ENCODE results near the gene RD3L.
"Not testable (repeated sequence)": the region's sequence is repeated elsewhere in the genome, so short reads cannot be mapped to it uniquely, and the experiment has no call there.

RD3L gene

DNA sequence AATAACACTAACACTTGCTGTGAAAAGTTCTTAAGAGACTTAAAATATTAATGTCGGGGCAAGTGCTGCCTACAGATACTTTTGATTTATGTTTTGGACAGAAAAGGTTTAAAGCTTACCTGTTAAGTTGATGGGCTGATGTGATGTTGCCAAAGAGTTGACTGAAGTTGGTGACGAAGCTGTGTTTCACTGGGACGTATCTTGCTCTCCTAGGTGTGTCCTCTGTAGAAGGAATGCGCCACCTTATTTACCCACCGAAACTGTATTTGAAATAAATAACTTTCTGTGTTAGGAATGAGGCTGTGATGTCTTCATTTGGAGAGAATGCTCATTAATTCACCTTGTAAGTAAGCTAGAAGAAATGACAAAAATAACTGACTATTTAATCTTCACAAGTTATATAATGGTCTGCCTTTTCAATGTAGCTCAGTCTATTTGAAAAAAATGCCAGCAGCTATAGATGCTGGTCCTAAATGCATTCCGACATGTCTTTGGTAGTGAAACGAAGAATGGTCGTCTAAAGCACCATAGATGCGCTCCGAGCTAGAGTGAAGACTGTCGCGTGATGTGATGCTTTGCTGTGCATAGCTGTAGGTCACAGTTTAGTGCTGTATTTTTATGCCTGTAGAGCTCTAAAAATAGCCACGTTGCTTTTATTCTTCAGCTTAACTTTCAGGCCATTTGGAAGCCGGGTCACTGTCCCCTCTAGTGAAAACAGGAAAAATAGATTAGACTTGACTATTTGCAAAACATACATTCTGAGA is at the start of gene RD3L:
Gene RD3L (minus strand): TSS at position 557 of the 764 bp plus-strand sequence. CDS start 834 bp downstream, outside the sequence.
- DNase-seq, result no peak

DNA sequence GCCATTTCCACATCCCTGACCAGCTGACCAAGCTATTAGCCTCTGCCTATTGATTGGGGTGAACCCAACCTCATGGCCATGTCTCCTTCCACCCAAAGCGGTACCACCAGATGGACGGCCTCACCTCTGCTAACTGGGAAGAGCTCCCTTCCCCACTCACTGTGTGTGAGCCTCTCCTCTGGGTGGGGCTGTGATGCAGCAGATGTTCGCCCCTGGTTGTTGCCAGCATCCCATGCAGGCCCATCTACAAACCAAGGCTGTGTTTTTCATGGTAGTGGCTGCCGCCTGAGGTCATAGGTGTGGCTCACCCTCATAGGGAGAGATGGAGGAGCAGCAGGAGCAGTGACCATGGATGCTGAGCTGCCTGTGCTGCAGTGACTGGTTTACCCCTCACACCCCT is 47.6 kb upstream of the RD3L start:
- DNase-seq, result no peak

GRCh38 chr14:103989034-103989433 is 46.7 kb upstream of the RD3L start:
- DNase-seq, result no peak

DNA sequence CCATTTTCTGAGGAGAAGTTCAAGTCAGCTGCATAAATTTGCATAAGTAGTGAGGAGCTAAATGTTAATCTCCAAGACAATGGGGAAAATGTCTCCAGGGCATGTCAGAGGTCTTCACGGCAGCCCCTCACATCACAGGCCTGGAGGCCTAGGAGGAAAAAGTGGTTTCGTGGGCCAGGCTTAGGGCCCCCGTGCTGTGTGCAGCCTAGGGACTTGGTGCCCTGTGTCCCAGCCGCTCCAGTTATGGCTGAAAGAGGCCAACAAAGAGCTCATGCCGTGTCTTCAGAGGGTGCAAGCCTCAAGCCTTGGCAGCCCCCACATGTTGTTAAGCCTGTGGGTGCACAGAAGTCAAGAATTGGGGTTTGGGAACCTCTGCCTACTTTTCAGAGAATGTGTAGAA is 41.9 kb upstream of the RD3L start:
- DNase-seq, result no peak

DNA sequence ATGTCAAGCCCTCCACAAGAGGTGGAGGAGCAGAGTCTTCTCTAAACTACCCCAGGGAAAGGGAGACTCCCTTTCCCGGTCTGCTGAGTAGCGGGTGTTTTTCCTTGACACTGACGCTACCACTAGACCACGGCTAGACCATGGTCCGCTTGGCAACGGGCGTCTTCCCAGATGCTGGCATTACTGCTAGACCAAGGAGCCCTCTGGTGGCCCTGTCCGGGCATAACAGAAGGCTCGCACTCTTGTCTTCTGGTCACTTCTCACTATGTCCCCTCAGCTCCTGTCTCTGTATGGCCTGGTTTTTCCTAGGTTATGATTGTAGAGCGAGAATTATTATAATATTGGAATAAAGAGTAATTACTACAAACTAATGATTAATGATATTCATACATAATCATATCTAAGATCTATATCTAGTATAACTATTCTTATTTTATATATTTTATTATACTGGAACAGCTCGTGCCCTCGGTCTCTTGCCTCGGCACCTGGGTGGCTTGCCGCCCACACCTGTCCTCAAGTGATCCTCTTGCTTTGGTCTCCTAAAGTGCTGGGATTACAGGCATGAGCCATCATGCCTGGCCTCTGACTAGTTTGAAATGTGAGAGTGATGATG is 38.4 kb upstream of the RD3L start:
- DNase-seq, result not testable (repeated sequence)

DNA sequence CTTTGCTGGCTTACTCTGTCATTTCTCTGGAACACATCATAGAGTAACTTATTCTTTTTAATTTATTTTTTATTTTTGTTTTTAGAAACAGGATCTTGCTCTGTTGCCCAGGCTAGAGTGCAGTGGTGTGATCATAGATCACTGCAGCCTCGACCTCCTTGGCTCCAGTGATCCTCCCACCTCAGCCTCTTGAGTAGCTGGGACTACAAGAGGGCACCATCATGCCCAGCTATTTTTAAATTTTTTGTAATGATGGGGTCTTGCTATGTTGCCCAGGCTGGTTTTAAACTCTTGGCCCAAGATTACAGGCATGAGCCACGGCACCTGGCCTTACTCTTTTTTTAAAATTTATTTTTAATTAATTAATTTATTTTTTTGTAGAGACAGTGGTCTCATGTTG is 32.2 kb upstream of the RD3L start:
- DNase-seq, result no peak

- DNase-seq, result no peak
These were observed 31.0 kb upstream of the RD3L start for GRCh38 chr14:103973354-103973753.

- DNase-seq, result no peak
These were observed 27.6 kb upstream of the RD3L start for GRCh38 chr14:103969961-103970360.

GRCh38 chr14:103966631-103967030 is 24.3 kb upstream of the RD3L start:
- DNase-seq, result no peak

DNA sequence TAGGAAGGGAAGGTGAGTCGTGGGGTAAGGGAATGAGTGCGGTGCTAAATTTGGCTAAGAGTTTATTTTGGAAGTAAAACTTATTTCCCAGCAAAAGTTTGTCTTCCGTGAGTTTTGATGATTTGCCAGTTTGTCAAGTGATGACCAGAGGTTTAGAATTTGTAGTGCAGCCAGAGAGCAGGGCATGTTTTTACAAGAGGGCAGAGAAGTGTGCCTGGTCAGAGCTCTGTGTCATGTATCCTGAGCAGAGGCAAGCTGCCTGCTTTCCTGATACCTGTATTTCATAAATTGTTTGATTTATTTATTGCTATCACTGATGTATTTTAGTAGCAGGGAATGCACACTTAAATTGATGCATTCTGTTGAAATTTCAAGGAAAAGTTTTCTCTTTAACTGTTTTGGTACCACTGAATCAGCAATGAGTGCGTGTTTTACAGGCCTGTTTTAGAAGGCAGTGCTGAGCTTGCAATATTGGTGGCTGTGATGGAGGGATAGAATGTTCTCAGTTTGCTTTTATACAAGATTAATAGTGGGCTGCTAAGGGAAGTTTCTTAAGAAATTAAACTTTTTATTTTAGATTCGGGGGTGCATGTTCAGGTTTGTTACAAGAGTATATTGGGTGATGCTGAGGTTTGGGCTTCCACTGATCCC is 19.7 kb upstream of the RD3L start:
- DNase-seq, result no peak

GRCh38 chr14:103960457-103961055 is 18.2 kb upstream of the RD3L start:
- no peak for DNase-seq

DNA sequence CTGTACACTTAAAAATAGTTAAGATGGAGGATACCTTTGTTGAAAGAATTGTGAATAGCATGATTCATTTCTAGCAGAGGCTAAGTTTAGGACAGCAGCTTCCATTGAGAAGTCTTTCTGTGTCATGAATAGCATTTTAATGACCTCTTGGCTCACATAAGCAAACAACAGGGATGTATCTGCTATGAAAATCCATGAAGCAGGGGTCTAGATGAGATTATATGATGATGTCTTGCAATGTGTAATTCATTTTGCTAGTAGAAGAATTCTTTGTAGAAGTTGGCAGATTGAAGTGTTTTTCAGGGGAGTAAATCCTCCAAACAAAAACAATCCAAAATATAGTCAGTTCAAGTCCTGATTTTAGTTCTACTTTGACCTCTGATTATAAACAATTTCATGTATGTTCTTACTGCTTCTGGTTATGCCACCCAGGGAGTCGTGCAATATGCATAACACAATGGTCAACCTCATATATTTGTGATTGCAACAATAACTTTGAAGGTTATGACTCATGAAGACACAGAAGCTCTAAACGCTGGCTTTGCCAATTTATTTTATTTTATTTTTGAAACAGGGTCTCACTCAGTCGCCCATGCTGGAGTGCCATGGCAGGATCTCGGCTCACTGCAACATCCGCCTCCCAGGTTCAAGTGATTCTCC is 6.9 kb upstream of the RD3L start:
- no peak for DNase-seq

DNA sequence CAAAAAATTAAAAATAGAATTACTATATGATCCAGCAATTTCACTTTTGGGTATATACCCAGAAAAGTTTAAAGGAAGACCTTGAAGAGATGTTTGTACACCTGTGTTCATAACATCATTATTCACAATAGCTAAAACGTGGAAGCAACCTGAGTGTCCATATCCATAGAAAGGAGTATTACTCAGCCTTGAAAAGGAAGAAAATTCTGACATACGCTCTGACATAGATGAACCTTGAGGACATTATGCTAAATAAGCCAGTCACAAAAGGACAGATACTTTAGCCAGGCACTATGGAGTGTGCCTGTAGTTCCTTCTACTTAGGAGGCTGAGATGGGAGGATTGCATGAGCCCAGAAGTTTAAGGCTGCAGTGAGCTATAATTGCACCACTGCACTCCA is 6.1 kb upstream of the RD3L start:
- DNase-seq, result no peak

DNA sequence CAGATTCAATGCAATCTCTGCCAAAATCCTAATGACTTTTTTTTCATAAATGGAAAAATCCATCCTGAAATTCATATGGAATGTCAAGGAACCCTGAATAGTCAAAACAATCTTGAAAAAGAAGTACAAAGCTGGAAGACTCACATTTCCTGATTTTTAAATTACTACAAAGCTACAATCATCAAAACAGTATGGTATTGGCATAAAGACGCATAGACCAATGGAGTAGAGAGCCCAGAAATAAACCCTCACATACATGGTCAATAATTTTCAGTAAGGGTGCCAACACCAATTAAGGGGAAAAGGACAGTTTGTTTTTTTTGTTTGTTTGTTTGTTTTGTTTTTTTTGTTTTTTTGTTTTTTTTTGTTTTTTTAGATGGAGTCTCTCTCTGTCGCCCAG is 4.6 kb upstream of the RD3L start:
- no peak for DNase-seq

DNA sequence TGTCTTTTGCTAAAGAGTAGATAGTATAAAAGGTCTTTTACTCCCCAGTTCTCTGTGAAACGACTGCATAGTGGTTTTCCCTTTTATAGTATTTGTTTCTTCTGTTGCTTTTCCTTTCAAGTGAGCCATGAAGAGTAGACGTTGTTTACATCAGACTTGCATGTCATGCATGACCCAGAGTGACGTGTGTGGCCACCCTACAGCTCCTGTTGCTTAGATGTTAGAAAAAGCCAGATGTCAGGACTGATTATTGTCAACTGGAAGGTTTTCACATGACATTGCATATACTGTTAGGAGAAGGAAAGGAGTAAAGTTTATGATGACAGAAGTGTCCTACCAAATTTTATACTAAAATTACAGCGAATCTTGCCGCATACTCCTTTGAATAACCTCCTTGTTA is 1.3 kb upstream of the RD3L start:
- peak; percentile 85 for DNase-seq

DNA sequence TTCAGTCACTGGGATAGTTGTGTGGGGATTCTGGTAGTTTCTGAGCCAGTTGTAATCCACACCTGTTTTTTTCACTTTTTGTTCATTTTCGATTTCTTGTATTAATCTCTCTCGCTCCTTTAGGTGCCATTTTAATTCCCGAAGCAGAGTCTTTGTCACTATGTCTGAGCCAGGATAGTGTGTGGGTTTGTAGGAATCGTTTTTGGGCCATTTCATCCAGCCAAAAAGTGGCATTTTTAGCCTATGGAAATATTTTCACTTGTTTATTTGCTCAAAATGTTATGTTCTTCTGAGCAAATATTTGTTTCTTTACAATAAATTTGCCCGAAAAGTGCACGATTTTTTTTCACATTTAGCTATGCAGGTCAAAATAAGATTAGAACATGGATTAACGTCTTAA is 867 bp downstream of the RD3L start:
- no peak for DNase-seq

DNA sequence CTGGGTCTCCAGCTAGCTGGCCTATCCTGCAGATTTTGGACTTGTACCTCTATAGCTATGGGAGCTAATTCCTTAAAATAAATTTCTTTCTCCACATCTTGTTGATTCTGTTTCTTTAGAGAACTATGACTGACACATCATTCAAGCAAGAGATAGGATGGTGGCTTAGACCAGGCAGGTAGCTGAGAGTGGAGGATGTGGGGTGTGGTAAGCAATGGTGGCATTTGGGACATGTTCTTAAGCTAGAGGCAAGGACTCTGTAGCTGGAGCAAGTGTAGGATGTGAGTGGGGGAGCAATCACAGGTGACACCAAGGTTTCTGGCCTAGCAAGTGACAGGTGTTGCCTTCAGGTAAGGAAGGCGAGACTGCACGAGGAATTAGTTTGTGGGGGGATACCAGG is 7.2 kb downstream of the RD3L start:
- no peak for DNase-seq

DNA sequence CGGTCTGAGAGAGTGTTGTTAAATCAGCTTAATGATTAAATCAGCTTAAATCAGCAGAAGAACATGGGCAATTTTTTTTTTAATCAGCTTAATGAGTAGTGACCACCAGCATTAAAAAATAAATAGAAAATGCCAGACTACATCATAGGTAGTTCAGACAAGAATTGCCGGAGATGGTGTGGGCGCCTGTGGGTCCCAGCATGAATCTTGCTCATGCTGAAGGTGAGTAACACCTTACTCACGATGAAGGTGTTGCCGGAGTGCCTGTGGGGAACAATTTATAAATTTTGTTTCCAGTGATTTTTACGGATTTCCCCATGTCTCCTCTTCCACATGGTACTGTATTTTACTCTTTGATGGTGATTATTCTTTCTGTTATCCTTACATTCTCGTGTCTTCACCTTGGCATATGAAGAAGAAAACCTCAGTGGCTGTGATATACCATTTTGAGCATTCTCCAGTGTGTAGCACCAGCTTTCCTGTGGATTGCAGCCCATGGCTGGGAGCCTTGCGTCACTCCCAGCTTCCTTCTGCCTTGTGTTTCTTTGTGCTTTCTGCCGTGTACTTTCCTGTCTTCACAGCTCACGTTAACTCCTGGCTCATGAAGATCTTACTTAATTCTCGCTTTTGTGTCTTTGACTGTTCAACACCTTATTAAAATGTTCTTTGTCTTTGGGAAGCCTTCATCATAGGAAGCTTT is 9.4 kb downstream of the RD3L start:
- DNase-seq, result no peak

- no peak for DNase-seq
These were observed 10.9 kb downstream of the RD3L start for GRCh38 chr14:103931422-103931821.

DNA sequence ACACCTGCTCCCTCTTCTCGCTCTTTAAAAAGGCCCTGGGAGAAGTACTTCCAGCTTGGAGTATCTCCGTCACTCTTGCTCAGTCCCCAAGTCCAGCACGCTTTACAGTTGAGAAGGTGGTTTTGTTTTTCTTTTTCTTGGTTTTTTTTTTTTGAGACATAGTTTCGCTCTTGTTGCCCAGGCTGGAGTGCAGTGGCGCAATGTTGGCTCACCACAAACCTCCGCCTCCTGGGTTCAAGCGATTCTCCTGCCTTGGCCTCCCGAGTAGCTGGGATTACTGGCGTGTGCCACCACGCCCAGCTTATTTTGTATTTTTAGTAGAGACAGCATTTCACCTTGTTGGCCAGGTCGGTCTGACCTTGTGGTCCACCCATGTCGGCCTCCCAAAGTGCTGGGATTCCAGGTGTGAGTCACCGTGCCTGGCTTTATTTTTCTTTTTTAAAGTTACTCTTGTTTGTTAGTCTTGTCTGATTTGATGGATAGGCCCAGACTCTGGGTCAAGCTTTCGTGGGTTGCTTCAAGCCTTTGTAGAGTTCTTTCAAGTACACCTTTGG is 12.2 kb downstream of the RD3L start:
- DNase-seq, result no peak

GRCh38 chr14:103928011-103928890 is 14.1 kb downstream of the RD3L start, which contains the start of gene TDRD9:
Gene TDRD9 (plus strand): TSS chr14:103928456. CDS start chr14:103928510, 54 bp downstream.
- DNase-seq, result no peak
